HG03139 (cell line): ENCODE measurements around the gene KCNK10.
A peak's percentile ranks its signal among the peaks of the same experiment; 100 is the strongest.

Experiments used
- ATAC-seq: cut with Tn5 transposase; IDR thresholded peaks from one replicate; pipeline ENCODE4 v1.9.1; 2021; ENCODE audit not compliant: unreplicated experiment

Gene KCNK10, protein sequence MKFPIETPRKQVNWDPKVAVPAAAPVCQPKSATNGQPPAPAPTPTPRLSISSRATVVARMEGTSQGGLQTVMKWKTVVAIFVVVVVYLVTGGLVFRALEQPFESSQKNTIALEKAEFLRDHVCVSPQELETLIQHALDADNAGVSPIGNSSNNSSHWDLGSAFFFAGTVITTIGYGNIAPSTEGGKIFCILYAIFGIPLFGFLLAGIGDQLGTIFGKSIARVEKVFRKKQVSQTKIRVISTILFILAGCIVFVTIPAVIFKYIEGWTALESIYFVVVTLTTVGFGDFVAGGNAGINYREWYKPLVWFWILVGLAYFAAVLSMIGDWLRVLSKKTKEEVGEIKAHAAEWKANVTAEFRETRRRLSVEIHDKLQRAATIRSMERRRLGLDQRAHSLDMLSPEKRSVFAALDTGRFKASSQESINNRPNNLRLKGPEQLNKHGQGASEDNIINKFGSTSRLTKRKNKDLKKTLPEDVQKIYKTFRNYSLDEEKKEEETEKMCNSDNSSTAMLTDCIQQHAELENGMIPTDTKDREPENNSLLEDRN

GRCh38 chr14:88323086-88323522 lies at the start of gene KCNK10:
Gene KCNK10 (minus strand): TSS chr14:88323269. CDS start chr14:88322798, 471 bp downstream.
- peak; percentile 13 for ATAC-seq

- ATAC-seq, result no peak
Measured at GRCh38 chr14:88369496-88369895, 46.4 kb upstream of the KCNK10 start.

- no peak for ATAC-seq
Measured at GRCh38 chr14:88364710-88365413, 41.8 kb upstream of the KCNK10 start.

GRCh38 chr14:88363644-88364043 lies 40.6 kb upstream of the KCNK10 start:
- no peak for ATAC-seq

GRCh38 chr14:88359500-88359899 lies 36.4 kb upstream of the KCNK10 start:
- no peak for ATAC-seq

DNA sequence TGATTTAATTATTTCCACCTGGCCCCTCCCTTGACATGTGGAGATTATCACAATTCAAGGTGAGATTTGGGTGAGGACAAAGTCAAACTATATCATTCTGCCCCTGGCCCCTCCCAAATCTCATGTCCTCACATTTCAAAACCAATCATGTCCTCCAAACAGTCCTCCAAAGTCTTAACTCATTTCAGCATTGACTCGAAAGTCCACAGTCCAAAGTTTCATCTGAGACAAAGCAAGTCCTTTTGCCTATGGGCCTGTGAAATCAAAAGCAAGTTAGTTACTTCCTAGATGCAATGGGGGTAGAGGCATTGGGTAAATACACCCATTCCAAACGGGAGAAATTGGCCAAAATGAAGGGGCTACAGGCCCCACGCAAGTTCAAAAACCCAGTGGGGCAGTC lies 31.3 kb upstream of the KCNK10 start:
- ATAC-seq, result no peak

DNA sequence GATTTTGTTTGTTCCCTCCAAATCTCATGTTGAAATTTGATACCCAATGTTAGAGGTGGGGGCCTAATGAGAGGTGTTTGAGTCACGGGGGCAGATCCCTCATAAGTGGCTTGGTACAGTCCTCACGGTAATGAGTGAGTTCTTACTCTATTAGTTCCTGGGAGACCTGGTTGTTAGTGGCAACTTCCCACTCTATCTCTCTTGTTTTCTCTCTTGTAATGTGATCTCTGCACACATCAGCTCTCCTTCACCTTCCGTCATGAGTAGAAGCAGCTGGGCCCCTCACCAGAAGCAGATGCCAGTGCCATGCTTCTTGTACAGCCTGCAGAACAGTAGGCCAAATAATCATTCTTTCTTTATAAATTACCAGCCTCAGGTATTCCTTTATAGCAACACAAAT lies 29.6 kb upstream of the KCNK10 start:
- ATAC-seq, result no peak

GRCh38 chr14:88351966-88352691 lies 29.1 kb upstream of the KCNK10 start:
- no peak for ATAC-seq

- ATAC-seq, result no peak
Measured at GRCh38 chr14:88348546-88348945, 25.5 kb upstream of the KCNK10 start.

GRCh38 chr14:88346048-88346639 lies 23.1 kb upstream of the KCNK10 start:
- no peak for ATAC-seq

DNA sequence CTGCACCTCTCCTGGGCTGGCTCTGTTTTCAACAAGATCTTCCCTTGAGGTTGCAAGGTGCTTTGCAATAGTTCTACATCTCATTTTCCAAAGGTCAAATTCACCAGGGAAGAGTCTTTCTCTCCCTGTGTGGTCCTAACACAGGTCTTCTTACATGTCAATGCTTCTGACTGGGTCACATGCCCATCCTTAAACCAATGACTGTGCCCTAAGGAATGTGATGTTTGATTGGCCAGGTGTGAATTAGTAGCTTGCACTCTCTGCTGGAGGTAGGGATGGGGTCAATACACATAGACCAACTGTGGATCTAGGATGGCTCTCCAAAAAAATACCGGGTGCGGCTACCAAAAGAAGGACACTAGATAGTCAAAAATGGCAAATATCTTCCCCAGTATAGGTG lies 19.9 kb upstream of the KCNK10 start:
- no peak for ATAC-seq

DNA sequence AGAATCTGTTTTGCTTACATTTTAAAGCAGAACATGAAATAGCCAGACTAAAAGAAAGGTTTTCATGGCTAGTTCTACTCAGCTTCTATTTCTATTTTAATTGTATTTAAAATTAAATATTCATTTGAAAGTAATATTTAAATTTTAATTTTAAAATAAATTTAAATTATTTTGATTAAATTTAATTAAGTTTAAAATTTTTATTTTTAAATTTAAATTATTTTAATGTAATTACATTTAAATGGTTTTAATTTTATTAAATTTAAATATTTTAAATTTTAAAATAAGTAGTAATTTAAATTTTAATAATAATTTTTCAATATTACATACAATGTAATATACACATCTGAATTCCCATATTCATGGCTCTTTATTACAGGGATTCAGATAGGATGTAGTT lies 17.3 kb upstream of the KCNK10 start:
- ATAC-seq, result no peak

DNA sequence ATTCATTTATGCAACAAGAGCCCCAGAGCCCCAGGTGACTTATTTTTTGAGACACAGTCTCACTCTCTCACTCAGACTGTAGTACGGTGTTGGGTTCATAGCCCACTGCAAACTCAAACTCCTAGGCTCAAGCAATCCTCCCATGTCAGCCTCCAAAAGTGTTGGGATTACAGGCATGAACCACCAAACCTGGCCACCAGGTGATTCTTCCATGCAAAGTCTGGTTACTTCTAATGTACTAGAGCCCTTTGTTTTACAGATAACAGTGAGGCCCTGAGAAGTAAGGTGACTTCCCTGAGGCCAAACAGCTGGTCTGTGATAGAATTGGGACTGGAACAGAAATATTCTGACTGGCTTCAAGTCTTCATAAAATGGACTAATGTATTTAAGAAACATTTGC lies 10.0 kb upstream of the KCNK10 start:
- no peak for ATAC-seq

GRCh38 chr14:88327497-88327896 lies 4.4 kb upstream of the KCNK10 start:
- ATAC-seq, result no peak

GRCh38 chr14:88326352-88327103 lies 3.5 kb upstream of the KCNK10 start:
- ATAC-seq, result no peak

DNA sequence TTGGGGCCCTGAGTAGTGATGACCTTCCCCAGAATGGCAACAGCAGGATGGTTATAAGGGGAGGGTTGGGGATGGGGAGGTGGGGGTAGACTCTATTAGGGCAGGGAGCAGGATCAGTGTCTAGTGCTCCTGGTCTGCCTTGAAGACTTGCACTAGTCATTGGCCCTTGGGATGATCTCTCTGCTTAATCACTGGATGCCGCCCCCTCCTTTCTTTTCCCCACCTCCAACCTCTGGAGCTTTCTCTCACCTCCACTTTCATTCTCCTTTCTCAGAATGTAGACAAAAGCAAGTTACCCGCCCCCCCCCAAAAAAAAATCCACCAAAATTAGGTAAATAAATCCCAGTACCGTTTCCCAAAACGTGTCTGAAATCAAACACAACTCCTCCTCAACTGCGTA lies 2.8 kb upstream of the KCNK10 start:
- no peak for ATAC-seq

DNA sequence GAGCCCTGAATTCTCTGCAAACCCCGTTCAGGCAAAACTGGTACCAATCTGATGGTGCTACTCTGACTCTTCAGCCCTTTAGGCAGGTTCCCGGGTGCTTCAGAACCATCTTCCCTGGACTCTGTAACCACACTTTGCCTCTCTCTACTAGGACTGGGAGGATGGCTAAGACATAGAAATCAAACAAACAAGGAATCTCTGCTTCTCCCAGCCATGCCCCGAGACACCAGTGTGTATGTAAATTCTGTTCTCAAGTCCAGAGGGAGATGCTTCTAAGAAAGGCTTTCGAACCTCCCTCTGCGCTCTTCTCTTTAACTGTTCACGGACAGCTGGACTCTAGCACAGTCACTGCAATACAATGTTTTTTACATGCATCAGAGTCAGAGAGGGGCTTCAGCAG lies 1.9 kb upstream of the KCNK10 start:
- no peak for ATAC-seq

DNA sequence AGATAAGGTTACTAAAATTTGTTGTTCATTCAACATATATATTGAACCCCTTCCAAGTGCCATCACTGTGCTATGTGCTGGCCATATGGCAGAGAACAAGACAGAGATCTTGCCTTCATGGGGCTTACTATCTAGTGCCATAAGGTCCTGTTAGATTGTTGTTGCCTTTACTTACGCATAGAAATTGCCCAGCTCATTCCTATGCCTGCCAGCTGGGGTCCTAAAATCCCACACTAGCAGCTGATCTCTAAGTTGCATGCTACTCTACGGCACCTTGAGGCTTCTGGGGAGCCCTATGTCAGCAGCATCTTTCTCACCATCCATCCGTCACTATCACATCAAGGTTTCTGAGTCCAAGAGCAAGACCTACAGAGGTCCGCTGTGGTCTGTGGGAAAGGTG lies 1.4 kb upstream of the KCNK10 start:
- ATAC-seq, result no peak

- ATAC-seq, result peak; percentile 98
Measured at GRCh38 chr14:88323523-88324199, 592 bp upstream of the KCNK10 start.
